Prostate gland (tissue), 2 donors: Measurements from ENCODE around the gene RRP12. TPM values are rescaled to one million over a fixed set of nuclear protein-coding genes. Genes with fewer than 3 reads are reported as not detected.

Experiments used
- DNase-seq: peaks from one replicate; pipeline ENCODE4 v3.0.0-alpha.2; 2019; ENCODE audit warnings: low spot score
- H3K27ac ChIP-seq, 2 donors: fragments of 200-600 bp; sonication (generic); 2 replicates each; pipeline ENCODE4 v1.5.1; 2017 to 2019
- H3K27me3 ChIP-seq: fragments of 200-600 bp; sonication (generic); replicated peaks from 2 replicates; pipeline ENCODE4 v1.5.1; 2019; ENCODE audit not compliant: insufficient read depth
- H3K36me3 ChIP-seq, 2 donors: fragments of 200-600 bp; sonication (generic); 1 replicate in 1 of 2; 2 replicates in 1 of 2; pipeline versions ENCODE4 v1.5.1 to v1.8.1; 2017 to 2019
- H3K4me1 ChIP-seq: fragments of 200-600 bp; sonication (generic); replicated peaks from 2 replicates; pipeline ENCODE4 v1.5.1; 2019
- H3K4me3 ChIP-seq, 2 donors: fragments of 200-600 bp; sonication (generic); 2 replicates each; pipeline ENCODE4 v1.5.1; 2017 to 2019
- H3K9me3 ChIP-seq: fragments of 200-600 bp; sonication (generic); 2 replicates; pipeline ENCODE4 v1.5.1; 2017
- POLR2A ChIP-seq: fragments of 450-650 bp; IDR thresholded peaks from one replicate; pipeline ENCODE4 v1.6.1; 2016; ENCODE audit warnings: antibody characterized with exemption, mild to moderate bottlenecking
- POLR2AphosphoS5 ChIP-seq: sonication (generic); formaldehyde crosslinking; IDR thresholded peaks from one replicate; pipeline ENCODE4 v1.6.1; 2017; ENCODE audit warnings: antibody characterized with exemption
- WGBS: methylation state at CpG from one replicate; pipeline ENCODE4 v1.1.5; 2018; 5-methylcytosine and 5-hydroxymethylcytosine counted together
- intact Hi-C: fragments of 100-400 bp; cut with DNase I; formaldehyde crosslinking; loops from one replicate; pipeline ENCODE4 v1.14.2; 2022
- total RNA-seq, 2 donors: library from RNA; depleted of rRNA; stranded (reverse); fragments of >200 nt; gene quantifications; one replicate each; pipeline ENCODE4 v1.1.0, GENCODE V29; 2016
- TF ChIP-seq, protein P1 (sequence below), 4 experiments: fragments of 200-600 bp in 2 of 4; fragments of 450-650 bp in 2 of 4; sonication (generic) in 2 of 4; IDR thresholded peaks; 1 replicate in 3 of 4; 2 replicates in 1 of 4; pipeline ENCODE4 v1.5.1; 2016 to 2019; ENCODE audit warnings: antibody characterized with exemption in 4 of 4, mild to moderate bottlenecking in 2 of 4, moderate library complexity in 2 of 4

Gene RRP12
- total RNA-seq, 2 donors from 2014 or later: 14.9 to 38.6 TPM

- Histone ChIP-seq H3K4me1 (peaks cover 14% of the 10 kb centered on the region), H3K27me3 (no peaks in the 10 kb centered on the region), H3K36me3 (no peaks in the 10 kb centered on the region), H3K27ac (peak overlapping the region; percentile 23 to 65), H3K4me3 (no peak overlapping the region), H3K9me3 (no peaks in the 10 kb centered on the region)
- peak; percentile 47 for DNase-seq
- intact Hi-C loops: no loop called here
- WGBS: 56% methylated on average over 7 of the region's 7 CpGs
- no peak for TF ChIP-seq POLR2A
- TF ChIP-seq POLR2AphosphoS5: peak; percentile 78
Measured at GRCh38 chr10:97327348-97328294, 73.5 kb downstream of the RRP12 start.

DNA sequence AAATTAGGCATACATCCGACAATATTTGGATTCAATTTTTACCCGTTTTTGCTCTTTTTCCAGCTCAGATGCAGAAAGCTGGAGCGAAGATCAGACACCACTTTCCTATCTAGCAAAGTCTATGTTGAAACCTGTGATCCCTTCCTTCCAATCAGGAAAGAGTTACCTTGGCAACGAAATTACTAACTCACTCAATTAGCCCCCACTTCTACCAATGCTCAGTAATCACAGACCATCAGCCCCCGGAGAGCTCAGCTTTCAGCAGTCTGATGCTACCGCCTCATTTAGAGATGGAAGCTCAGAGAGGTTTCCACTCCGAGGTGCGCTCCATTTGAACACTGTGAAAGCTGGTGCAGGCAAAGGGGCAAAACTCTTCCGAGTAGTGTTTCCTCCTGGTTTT, 75.4 kb downstream of the RRP12 start:
- no peak overlapping the region for H3K27ac ChIP-seq
- 85% methylated on average over 9 of the region's 9 CpGs for WGBS
- intact Hi-C loops: no loop called here
- H3K4me3 ChIP-seq: no peak overlapping the region
- H3K36me3 ChIP-seq: no peaks in the 10 kb centered on the region
- TF ChIP-seq, protein P1, sequence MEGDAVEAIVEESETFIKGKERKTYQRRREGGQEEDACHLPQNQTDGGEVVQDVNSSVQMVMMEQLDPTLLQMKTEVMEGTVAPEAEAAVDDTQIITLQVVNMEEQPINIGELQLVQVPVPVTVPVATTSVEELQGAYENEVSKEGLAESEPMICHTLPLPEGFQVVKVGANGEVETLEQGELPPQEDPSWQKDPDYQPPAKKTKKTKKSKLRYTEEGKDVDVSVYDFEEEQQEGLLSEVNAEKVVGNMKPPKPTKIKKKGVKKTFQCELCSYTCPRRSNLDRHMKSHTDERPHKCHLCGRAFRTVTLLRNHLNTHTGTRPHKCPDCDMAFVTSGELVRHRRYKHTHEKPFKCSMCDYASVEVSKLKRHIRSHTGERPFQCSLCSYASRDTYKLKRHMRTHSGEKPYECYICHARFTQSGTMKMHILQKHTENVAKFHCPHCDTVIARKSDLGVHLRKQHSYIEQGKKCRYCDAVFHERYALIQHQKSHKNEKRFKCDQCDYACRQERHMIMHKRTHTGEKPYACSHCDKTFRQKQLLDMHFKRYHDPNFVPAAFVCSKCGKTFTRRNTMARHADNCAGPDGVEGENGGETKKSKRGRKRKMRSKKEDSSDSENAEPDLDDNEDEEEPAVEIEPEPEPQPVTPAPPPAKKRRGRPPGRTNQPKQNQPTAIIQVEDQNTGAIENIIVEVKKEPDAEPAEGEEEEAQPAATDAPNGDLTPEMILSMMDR (IDR thresholded peaks at IDR 0.05): no peak
- no peak for TF ChIP-seq POLR2A
- no peak for TF ChIP-seq POLR2AphosphoS5
- no peak for DNase-seq
- H3K9me3 ChIP-seq: no peaks in the 10 kb centered on the region
- H3K4me1 ChIP-seq: peaks cover 14% of the 10 kb centered on the region
- no peaks in the 10 kb centered on the region for H3K27me3 ChIP-seq

DNA sequence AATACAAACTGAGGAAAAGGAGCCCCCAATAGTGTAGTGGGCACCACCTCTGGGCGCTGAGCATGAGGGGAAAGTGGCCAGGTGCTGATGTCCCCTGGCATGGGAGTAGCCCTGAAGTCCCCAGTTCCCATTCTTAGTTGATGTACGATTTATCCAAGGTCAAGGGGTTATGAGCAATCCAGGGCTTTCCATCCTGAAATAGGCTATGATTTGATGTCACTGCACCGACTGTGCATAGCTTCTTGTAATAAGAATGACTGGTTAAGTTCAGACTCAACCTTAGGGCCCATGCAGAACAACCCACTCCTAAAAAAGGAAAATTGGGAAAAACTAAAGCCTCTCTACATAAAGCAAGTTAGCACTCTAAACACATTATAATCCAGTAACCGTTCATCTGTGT, 77.6 kb downstream of the RRP12 start:
- Histone ChIP-seq H3K27me3 (no peaks in the 10 kb centered on the region), H3K27ac (no peak overlapping the region)
- 91% methylated on average over 4 of the region's 4 CpGs for WGBS

GRCh38 chr10:97321804-97322190, 79.3 kb downstream of the RRP12 start:
- Histone ChIP-seq H3K27me3 (no peaks in the 10 kb centered on the region), H3K27ac (no peak overlapping the region), H3K4me1 (peaks cover 8% of the 10 kb centered on the region), H3K36me3 (no peaks in the 10 kb centered on the region), H3K9me3 (no peaks in the 10 kb centered on the region), H3K4me3 (no peak overlapping the region)
- intact Hi-C loops: no loop called here
- TF ChIP-seq POLR2A (no peak), POLR2AphosphoS5 (no peak)
- TF ChIP-seq, protein P1 (IDR thresholded peaks at IDR 0.05): no peak
- DNase-seq: no peak
- 62% methylated on average over 3 of the region's 3 CpGs for WGBS

More for the DNA sequence above, 77.6 kb downstream of the RRP12 start:
- H3K4me1 ChIP-seq: peaks cover 11% of the 10 kb centered on the region
- DNase-seq: no peak
- intact Hi-C loops: no loop called here
- no peaks in the 10 kb centered on the region for H3K9me3 ChIP-seq
- H3K4me3 ChIP-seq: no peak overlapping the region
- H3K36me3 ChIP-seq: no peaks in the 10 kb centered on the region
- TF ChIP-seq POLR2AphosphoS5: no peak
- no peak for TF ChIP-seq POLR2A
- TF ChIP-seq, protein P1 (IDR thresholded peaks at IDR 0.05): no peak

- WGBS: 47% methylated on average over 38 of the region's 38 CpGs
- Histone ChIP-seq H3K9me3 (no peaks in the 10 kb centered on the region), H3K36me3 (no peaks in the 10 kb centered on the region), H3K27me3 (no peaks in the 10 kb centered on the region), H3K4me3 (peak overlapping the region; percentile 78 to 94), H3K27ac (peak overlapping the region in 1 of 2 donors; percentile 99), H3K4me1 (peaks cover 8% of the 10 kb centered on the region)
- DNase-seq: no peak
- TF ChIP-seq, protein P1 (IDR thresholded peaks at IDR 0.05): no peak
- TF ChIP-seq POLR2A (no peak), POLR2AphosphoS5 (no peak)
- intact Hi-C loops: no loop called here
Measured at GRCh38 chr10:97321032-97321803, 79.9 kb downstream of the RRP12 start.
